ENCODE results near the gene SCGB1C1.

The SCGB1C1 gene

DNA sequence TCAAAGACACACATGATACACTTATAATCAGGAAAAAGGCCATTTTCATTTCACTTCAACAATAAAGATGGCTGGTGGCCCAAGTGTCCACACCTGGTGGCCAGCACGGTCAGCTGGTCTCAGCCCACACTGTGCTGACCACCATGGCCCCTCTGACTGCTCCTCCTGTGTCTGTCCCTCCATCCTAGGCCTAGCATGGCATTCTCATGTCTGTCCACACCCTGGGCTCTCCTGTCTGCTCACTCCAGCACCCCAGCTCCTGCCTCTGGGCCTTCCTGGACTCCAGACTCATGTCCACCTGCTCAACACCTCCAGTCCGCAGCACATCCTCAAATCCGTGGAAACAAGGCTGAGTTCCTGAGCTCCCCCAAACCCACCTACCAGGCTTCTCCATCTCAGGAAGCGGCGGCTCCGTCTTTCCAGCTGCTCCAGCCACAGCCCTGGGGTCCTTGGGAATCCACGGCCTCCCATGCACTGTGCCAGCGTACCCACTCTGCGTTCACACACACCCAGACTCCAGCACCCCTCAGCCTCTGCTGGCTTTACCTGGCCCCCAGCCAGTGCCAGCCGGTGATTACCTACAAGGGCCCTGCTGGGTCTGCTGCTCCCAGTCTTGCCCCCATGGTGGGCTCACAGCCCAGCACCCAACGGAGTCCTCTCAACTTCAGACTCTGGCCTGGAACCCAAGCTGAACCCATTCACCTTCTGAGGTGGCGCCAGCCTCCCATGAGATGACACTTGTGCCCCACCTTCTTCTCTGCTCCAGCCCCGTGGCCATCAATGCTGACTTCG lies 29.3 kb downstream of the SCGB1C1 start:
- Histone ChIP-seq H3K36me3 (replicated peaks; ENCODE audit: insufficient read depth, low read length) (no peaks in the 10 kb centered on the region), H2AFZ (ENCODE audit: low read length) (no peak overlapping the region)

DNA sequence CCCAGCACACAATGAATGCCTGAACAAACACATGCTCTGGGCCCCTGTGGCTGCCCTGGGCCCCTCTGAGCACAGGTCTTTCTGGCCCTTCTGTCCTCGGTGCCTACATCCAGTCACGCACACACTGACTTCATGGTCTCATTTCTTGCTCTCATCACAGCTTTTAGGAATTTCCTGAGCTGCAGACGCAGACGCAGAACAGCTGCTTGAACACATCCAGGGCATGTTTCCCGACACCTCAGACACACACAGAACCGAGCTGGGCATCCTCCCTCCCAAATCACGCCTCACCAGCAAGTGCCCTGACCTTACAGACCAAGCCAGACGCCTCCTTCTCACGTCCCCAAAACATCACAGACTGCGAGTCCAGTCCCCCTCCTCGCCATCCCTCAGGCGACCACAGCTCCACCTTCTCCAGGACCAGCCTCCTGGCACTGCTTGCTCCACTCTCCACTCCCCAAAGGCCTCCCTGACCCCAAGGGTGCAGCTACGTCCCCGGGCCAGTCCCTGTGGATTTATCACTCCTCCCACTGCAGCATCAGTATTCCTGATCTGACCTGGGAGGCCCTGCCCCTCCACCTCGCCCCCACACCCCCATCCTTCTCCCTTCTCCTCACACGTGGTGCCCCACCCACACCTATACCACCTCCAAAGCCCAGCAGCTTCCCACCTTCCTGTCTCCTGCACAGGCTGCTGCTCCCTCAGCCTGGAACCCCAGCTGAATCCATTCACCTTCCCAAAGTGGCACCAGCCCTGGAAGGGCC lies 30.3 kb downstream of the SCGB1C1 start:
- H3K36me3 ChIP-seq (replicated peaks; ENCODE audit: insufficient read depth, low read length), result no peaks in the 10 kb centered on the region
- H3K9ac ChIP-seq (ENCODE audit: low read length), result no peak overlapping the region
- H3K4me2 ChIP-seq (ENCODE audit: low read depth, low read length), result no peak overlapping the region
- no peaks in the 10 kb centered on the region for H3K9me3 ChIP-seq (replicated peaks; ENCODE audit: insufficient read depth, low read length)
- no peak overlapping the region for H2AFZ ChIP-seq (ENCODE audit: low read length)
- H3K27me3 ChIP-seq (replicated peaks; ENCODE audit: insufficient read depth, low read length), result no peaks in the 10 kb centered on the region
- DNase-seq, result no peak
- no peaks in the 10 kb centered on the region for H4K20me1 ChIP-seq (ENCODE audit: insufficient read depth, low read length)
- no peaks in the 10 kb centered on the region for H3K4me1 ChIP-seq (ENCODE audit: low read length)
- no peak for TF ChIP-seq EZH2 (optimal IDR thresholded peaks at IDR 0.05; ENCODE audit: low read depth, low read length)
- TF ChIP-seq, protein P1, sequence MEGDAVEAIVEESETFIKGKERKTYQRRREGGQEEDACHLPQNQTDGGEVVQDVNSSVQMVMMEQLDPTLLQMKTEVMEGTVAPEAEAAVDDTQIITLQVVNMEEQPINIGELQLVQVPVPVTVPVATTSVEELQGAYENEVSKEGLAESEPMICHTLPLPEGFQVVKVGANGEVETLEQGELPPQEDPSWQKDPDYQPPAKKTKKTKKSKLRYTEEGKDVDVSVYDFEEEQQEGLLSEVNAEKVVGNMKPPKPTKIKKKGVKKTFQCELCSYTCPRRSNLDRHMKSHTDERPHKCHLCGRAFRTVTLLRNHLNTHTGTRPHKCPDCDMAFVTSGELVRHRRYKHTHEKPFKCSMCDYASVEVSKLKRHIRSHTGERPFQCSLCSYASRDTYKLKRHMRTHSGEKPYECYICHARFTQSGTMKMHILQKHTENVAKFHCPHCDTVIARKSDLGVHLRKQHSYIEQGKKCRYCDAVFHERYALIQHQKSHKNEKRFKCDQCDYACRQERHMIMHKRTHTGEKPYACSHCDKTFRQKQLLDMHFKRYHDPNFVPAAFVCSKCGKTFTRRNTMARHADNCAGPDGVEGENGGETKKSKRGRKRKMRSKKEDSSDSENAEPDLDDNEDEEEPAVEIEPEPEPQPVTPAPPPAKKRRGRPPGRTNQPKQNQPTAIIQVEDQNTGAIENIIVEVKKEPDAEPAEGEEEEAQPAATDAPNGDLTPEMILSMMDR (IDR thresholded peaks at IDR 0.05; ENCODE audit: low read length), result no peak
- no peak for TF ChIP-seq EZH2phosphoT487 (IDR thresholded peaks at IDR 0.05; ENCODE audit: low read length)
- no peak overlapping the region for H3K27ac ChIP-seq (ENCODE audit: low read length)
- H3K79me2 ChIP-seq (ENCODE audit: low read length), result no peaks in the 10 kb centered on the region
- H3F3A ChIP-seq (ENCODE audit: insufficient read depth, low read length), result no peaks in the 10 kb centered on the region
- no peaks in the 10 kb centered on the region for H3K9me2 ChIP-seq (replicated peaks; ENCODE audit: insufficient read depth, low read length)
- H3K4me3 ChIP-seq (ENCODE audit: low read length), result no peak overlapping the region

More for the DNA sequence above, 29.3 kb downstream of the SCGB1C1 start:
- H3K79me2 ChIP-seq (ENCODE audit: low read length), result no peaks in the 10 kb centered on the region
- no peaks in the 10 kb centered on the region for H3K9me2 ChIP-seq (replicated peaks; ENCODE audit: insufficient read depth, low read length)
- H4K20me1 ChIP-seq (ENCODE audit: insufficient read depth, low read length), result no peaks in the 10 kb centered on the region
- no peaks in the 10 kb centered on the region for H3K27me3 ChIP-seq (replicated peaks; ENCODE audit: insufficient read depth, low read length)
- no peaks in the 10 kb centered on the region for H3F3A ChIP-seq (ENCODE audit: insufficient read depth, low read length)
- H3K4me2 ChIP-seq (ENCODE audit: low read depth, low read length), result no peak overlapping the region
- H3K9ac ChIP-seq (ENCODE audit: low read length), result no peak overlapping the region
- no peak overlapping the region for H3K27ac ChIP-seq (ENCODE audit: low read length)
- no peaks in the 10 kb centered on the region for H3K9me3 ChIP-seq (replicated peaks; ENCODE audit: insufficient read depth, low read length)
- no peaks in the 10 kb centered on the region for H3K4me1 ChIP-seq (ENCODE audit: low read length)
- no peak for DNase-seq
- no peak for TF ChIP-seq EZH2phosphoT487 (IDR thresholded peaks at IDR 0.05; ENCODE audit: low read length)
- TF ChIP-seq, protein P1 (IDR thresholded peaks at IDR 0.05; ENCODE audit: low read length), result no peak
- TF ChIP-seq EZH2 (optimal IDR thresholded peaks at IDR 0.05; ENCODE audit: low read depth, low read length), result no peak
- no peak overlapping the region for H3K4me3 ChIP-seq (ENCODE audit: low read length)

- Histone ChIP-seq H3K79me2 (ENCODE audit: low read length) (no peaks in the 10 kb centered on the region), H2AFZ (ENCODE audit: low read length) (no peak overlapping the region), H3K9me2 (replicated peaks; ENCODE audit: insufficient read depth, low read length) (no peaks in the 10 kb centered on the region), H3K4me3 (ENCODE audit: low read length) (no peak overlapping the region), H3K9me3 (replicated peaks; ENCODE audit: insufficient read depth, low read length) (no peaks in the 10 kb centered on the region), H3F3A (ENCODE audit: insufficient read depth, low read length) (no peaks in the 10 kb centered on the region), H3K36me3 (replicated peaks; ENCODE audit: insufficient read depth, low read length) (no peaks in the 10 kb centered on the region), H3K9ac (ENCODE audit: low read length) (no peak overlapping the region), H3K27me3 (replicated peaks; ENCODE audit: insufficient read depth, low read length) (no peaks in the 10 kb centered on the region), H4K20me1 (ENCODE audit: insufficient read depth, low read length) (no peaks in the 10 kb centered on the region), H3K4me2 (ENCODE audit: low read depth, low read length) (no peak overlapping the region), H3K27ac (ENCODE audit: low read length) (no peak overlapping the region), H3K4me1 (ENCODE audit: low read length) (no peaks in the 10 kb centered on the region)
- no peak for TF ChIP-seq EZH2phosphoT487 (IDR thresholded peaks at IDR 0.05; ENCODE audit: low read length)
- TF ChIP-seq, protein P1 (IDR thresholded peaks at IDR 0.05; ENCODE audit: low read length), result no peak
- TF ChIP-seq EZH2 (optimal IDR thresholded peaks at IDR 0.05; ENCODE audit: low read depth, low read length), result no peak
- DNase-seq, result no peak
Measured at GRCh38 chr11:223884-224283, 31.0 kb downstream of the SCGB1C1 start.

Data from MM.1S (cell line).